Stimulated activated CD8-positive, alpha-beta memory T cell treated with anti-CD3 and anti-CD28 coated beads, Interleukin-12 subunit alpha, Interleukin-12 subunit beta, amount 100 ng/mL, for 4 hours (primary cell): Measurements from ENCODE around the gene DRG2.

Experiments
- DNase-seq: peaks from one replicate; pipeline ENCODE4 v3.0.0-alpha.2; 2020; ENCODE audit warnings: low read depth

The DRG2 gene

GRCh38 chr17:18116078-18116477 lies 28.3 kb downstream of the DRG2 start:
- no peak for DNase-seq

GRCh38 chr17:18117533-18117932 lies 29.8 kb downstream of the DRG2 start:
- no peak for DNase-seq

GRCh38 chr17:18117982-18118975 lies 30.5 kb downstream of the DRG2 start:
- DNase-seq, result no peak

DNA sequence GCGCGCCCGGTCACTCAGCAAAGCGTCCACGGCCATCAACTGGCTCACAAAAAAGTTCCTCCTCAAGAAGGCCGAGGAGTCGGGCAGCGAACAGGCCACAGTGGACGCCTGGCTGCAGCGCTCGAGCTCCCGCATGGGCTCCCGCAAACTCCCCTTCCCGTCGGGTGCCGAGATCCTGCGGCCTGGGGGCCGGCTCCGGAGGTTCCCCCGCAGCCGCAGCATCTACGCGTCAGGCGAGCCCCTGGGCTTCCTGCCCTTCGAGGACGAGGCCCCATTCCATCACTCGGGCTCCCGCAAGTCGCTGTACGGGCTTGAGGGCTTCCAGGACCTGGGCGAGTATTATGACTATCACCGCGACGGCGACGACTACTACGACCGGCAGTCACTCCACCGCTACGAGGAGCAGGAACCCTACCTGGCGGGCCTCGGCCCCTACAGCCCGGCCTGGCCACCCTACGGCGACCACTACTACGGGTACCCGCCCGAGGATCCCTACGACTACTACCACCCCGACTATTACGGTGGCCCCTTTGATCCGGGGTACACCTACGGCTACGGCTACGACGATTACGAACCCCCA lies 31.5 kb downstream of the DRG2 start:
- no peak for DNase-seq

DNA sequence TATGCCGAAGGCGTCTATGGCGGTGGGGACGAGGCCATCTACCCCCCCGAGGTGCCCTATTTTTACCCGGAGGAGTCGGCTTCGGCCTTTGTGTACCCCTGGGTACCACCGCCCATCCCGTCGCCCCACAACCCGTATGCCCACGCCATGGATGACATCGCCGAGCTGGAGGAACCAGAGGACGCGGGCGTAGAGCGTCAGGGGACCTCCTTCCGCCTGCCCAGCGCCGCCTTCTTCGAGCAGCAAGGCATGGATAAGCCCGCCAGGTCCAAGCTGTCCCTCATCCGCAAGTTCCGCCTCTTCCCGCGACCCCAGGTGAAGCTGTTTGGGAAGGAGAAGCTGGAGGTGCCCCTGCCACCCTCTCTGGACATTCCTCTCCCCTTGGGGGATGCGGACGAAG lies 32.2 kb downstream of the DRG2 start:
- no peak for DNase-seq

- DNase-seq, result no peak
These were observed 32.8 kb downstream of the DRG2 start for GRCh38 chr17:18120461-18121017.

- no peak for DNase-seq
These were observed 33.6 kb downstream of the DRG2 start for GRCh38 chr17:18121144-18121910.

DNA sequence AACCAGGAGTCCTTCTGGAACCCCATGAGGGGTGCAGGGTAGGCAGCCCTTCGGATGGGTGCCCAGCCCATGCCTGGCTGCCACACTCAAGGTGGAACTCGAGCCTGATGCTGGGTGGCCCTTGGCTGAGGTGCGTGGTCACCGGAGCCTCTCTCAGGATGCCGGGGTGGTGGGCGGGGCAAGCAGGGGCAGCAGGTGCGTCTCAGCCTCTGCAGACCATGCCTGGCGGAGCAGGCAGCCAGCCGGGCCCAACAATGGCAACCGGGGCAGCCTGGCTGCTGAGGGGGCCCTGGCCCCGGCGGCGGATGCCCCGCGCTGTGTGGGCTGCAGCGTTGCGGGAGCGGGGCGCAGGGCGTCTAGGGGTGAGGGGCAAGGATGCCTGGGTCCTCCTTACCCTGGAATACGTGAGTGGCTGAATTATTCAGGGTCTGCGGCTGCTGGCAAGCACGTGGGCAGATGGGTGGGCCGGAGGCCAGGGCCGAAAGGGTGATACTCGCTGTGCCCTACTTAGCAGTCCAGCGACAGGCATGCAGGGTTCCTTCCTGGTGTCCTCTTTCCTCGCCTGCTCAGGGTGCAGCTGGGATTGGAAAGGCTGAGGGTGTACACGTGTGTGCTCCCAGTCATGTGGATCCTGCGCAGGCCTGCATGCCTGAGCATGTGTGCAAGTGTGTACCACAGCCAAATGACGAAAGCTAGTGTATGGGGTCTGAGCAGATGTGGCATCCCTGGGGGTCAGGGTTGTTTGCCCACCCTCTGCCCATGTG lies 35.4 kb downstream of the DRG2 start:
- DNase-seq, result no peak

DNA sequence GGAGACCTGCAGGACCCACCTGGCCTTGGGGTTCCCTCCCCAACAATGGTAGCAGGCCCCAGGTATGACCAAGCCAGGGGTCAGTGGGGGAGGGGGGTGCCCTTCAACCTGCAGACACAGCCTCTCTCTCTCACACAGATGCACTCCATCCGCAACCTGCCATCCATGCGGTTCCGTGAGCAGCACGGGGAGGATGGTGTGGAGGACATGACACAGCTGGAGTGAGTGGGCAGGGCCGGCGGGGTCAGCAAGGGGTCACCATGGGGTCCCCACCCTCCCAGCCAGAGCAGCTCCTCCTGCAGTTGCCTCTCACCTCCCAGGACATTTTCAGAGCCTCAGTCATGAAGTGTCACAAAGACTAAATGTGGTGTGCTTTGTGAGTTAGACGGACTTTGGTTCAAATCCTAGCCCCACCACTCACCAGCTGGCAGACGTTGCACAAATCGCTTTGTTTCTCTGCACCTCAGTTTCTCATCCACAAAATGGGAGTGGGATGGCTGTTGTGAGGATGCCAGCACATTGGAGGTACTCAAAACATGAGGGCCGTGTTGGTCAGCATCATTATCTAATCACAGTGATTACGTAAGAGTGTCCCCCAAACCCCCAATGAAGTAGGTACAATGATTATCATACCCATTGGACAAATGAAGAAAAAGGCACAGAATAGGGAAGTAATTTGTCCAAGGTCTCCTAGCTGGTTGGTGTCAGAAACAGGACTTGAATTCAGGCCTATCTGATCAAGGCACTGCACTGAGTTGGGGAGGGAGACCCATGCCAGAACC lies 36.8 kb downstream of the DRG2 start:
- DNase-seq, result no peak

GRCh38 chr17:18129041-18129502 lies 41.3 kb downstream of the DRG2 start:
- DNase-seq, result no peak

DNA sequence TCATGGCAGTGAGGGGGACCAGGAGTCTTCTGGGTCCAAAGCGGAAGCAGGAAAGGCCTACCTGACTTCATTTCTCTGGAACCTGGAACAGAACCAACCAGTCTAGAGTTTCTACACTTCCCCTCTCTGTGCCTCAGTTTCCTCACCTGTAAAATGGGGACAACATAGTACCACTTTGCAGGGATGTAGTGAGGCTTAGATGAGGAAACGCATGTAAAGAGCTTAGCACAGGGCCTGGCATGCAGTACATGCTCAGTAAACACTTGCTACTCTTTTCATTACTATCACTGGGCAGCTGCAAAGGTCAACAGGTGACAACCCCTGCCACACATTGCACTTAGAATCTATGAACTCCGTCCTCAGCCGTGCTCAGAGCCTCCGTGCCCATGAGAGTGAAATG lies 45.0 kb downstream of the DRG2 start:
- DNase-seq, result no peak

- DNase-seq, result no peak
These were observed 48.6 kb downstream of the DRG2 start for GRCh38 chr17:18136357-18136756.

- DNase-seq, result no peak
These were observed 50.5 kb downstream of the DRG2 start for GRCh38 chr17:18138065-18138749.

GRCh38 chr17:18139092-18139491 lies 51.3 kb downstream of the DRG2 start:
- DNase-seq, result no peak

GRCh38 chr17:18139498-18139897 lies 51.8 kb downstream of the DRG2 start:
- no peak for DNase-seq

- DNase-seq, result no peak
These were observed 52.2 kb downstream of the DRG2 start for GRCh38 chr17:18139949-18140348.

- no peak for DNase-seq
These were observed 52.9 kb downstream of the DRG2 start for GRCh38 chr17:18140648-18141047.

DNA sequence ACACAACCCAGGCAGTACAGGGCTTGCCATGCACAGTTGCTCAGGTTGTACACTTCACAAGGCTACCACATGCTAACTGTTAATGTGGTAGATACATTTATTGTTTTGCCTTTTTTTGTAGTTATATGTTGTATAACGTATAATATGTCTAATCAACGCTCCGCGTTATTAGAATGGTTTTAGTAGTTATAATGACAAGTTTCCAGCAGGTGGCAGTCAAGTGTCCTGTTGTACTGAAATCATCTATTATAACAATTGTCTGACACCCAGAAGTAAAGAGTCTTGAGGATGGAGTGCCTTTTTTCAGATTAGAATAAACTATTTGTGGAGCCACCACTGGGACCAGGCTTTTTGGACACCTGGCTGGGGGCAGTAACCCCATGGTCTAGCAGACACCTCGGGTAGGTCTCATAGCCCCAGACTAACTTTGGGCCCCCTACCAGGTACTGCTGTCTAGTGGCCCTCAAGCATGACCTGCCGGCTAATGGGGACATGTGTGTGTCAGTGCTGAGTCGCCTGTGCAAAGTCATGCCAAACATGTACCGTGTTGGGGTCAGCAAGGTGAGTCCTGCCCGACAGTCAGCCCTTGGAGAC lies 53.6 kb downstream of the DRG2 start:
- no peak for DNase-seq

DNA sequence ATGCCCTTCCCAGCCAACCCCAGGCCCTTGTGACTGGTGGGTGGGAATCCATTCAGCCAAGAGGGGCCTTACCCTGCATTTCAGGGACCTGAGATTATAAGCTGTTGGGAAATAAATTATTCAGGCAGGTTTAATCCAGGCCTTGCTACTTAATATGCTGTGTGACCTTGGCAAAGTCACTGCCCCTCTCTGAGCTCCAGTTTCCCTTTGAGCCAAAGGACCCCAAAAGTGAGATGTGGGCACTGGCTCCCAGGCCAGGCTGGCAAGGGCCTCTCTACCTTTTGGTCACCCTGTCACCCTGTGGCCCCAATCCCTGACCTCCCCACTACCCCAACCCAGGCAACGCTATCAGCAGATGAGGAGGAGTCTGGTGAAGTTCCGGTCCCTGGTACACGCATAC lies 54.7 kb downstream of the DRG2 start:
- DNase-seq, result no peak
